ENCODE data around the gene SLC12A8. TPM values are rescaled to one million over a fixed set of nuclear protein-coding genes. Genes with fewer than 3 reads are reported as not detected.

Gene SLC12A8
- total and polyA plus RNA-seq, 9 of the 15 experiments (the other 6 are each of a cell fraction or from before 2014, with no cell fraction given): 0.04 to 0.33 (median 0.09) TPM; not detected in 4

- TF ChIP-seq ELF2 (CRISPR knock-in tag; IDR thresholded peaks at IDR 0.05): no peak
- TF ChIP-seq CREB3L1 (IDR thresholded peaks at IDR 0.05; ENCODE audit: borderline replicate concordance, low read depth): no peak
- 0 out of 2 replicates have a peak, but pooled peaks have one; percentile 29 for TF ChIP-seq NBN (IDR thresholded peaks at IDR 0.05; ENCODE audit: low read depth)
- no peak for TF ChIP-seq ZNF324 (CRISPR knock-in tag; IDR thresholded peaks at IDR 0.05)
- peak; percentile 95 for TF ChIP-seq CREM (IDR thresholded peaks at IDR 0.05; ENCODE audit: low read depth)
- TF ChIP-seq, protein P1, sequence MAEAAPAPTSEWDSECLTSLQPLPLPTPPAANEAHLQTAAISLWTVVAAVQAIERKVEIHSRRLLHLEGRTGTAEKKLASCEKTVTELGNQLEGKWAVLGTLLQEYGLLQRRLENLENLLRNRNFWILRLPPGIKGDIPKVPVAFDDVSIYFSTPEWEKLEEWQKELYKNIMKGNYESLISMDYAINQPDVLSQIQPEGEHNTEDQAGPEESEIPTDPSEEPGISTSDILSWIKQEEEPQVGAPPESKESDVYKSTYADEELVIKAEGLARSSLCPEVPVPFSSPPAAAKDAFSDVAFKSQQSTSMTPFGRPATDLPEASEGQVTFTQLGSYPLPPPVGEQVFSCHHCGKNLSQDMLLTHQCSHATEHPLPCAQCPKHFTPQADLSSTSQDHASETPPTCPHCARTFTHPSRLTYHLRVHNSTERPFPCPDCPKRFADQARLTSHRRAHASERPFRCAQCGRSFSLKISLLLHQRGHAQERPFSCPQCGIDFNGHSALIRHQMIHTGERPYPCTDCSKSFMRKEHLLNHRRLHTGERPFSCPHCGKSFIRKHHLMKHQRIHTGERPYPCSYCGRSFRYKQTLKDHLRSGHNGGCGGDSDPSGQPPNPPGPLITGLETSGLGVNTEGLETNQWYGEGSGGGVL (CRISPR knock-in tag; IDR thresholded peaks at IDR 0.05): no peak
- TF ChIP-seq MAFG (tag; conservative IDR thresholded peaks at IDR 0.05): peak; percentile 63
- TF ChIP-seq ESRRA (IDR thresholded peaks at IDR 0.05; ENCODE audit: borderline replicate concordance, low read depth): no peak
- no peak for TF ChIP-seq NONO (IDR thresholded peaks at IDR 0.05; ENCODE audit: low read depth in 2 of 2, low read length in 1 of 2)
- no peak for TF ChIP-seq ZNF174 (CRISPR knock-in tag; IDR thresholded peaks at IDR 0.05)
- no peak for TF ChIP-seq HNRNPLL (IDR thresholded peaks at IDR 0.05; ENCODE audit: low read depth, low read length, poor library complexity, severe bottlenecking)
- TF ChIP-seq NR4A1 (CRISPR knock-in tag; IDR thresholded peaks at IDR 0.05): no peak
- TF ChIP-seq NR4A1 (tag; IDR thresholded peaks at IDR 0.05): peak; percentile 46; the same call in 1 of the 2 replicates
- no peak for TF ChIP-seq XRCC3 (IDR thresholded peaks at IDR 0.05)
- TF ChIP-seq TBL1XR1 (IDR thresholded peaks at IDR 0.05; ENCODE audit: low read length in 2 of 2): peak in 1 of 2 experiments; percentile 58; a peak in 1 of 4 replicates
- TF ChIP-seq ZNF695 (CRISPR knock-in tag; IDR thresholded peaks at IDR 0.05): no peak
- TF ChIP-seq TAF9B (IDR thresholded peaks at IDR 0.05; ENCODE audit: partially characterized antibody): no peak
- no peak for TF ChIP-seq ADNP (tag; IDR thresholded peaks at IDR 0.05)
- TF ChIP-seq SMAD4 (CRISPR knock-in tag; conservative IDR thresholded peaks at IDR 0.05): no peak; the same call in 1 of the 2 replicates
Measured at GRCh38 chr3:125154800-125155269, 57.7 kb downstream of the SLC12A8 start (continued).
